Posterior cingulate gyrus (tissue), 11 donors: ENCODE measurements around the gene CPAMD8.
"Not testable (repeated sequence)": the region's sequence is repeated elsewhere in the genome, so short reads cannot be mapped to it uniquely, and the experiment has no call there.

Experiments used
- DNase-seq, 10 donors: peaks; one replicate each; pipeline versions ENCODE4 v3.0.0 to v3.0.0-alpha.2; 2020 to 2021; ENCODE audit warnings: mixed read lengths in 3 of 10
- intact Hi-C: fragments of 100-400 bp; cut with DNase I; formaldehyde crosslinking; loops from one replicate; pipeline ENCODE4 v1.15.1; 2023

Gene CPAMD8

DNA sequence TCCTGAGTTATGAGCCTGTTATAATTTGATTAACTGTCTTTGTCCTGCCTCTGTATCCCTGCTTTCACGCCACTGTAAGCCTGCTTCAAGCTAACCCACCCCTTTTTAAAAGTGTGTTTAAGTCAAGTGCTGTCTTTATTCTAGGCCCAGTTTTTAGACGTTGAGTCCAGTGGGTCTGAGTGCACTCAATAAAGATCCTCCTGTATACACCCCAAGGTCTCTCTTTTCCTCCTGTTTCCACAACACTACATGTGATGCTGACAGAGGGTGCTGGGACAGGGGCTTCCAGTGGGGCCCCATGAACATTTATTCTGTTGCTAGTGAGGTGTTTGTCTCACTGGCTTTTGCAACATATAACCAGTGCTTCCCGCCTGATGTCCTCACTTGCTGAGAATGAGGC lies 144.5 kb downstream of the CPAMD8 start:
- intact Hi-C loops, result no loop called here
- DNase-seq, result no peak

DNA sequence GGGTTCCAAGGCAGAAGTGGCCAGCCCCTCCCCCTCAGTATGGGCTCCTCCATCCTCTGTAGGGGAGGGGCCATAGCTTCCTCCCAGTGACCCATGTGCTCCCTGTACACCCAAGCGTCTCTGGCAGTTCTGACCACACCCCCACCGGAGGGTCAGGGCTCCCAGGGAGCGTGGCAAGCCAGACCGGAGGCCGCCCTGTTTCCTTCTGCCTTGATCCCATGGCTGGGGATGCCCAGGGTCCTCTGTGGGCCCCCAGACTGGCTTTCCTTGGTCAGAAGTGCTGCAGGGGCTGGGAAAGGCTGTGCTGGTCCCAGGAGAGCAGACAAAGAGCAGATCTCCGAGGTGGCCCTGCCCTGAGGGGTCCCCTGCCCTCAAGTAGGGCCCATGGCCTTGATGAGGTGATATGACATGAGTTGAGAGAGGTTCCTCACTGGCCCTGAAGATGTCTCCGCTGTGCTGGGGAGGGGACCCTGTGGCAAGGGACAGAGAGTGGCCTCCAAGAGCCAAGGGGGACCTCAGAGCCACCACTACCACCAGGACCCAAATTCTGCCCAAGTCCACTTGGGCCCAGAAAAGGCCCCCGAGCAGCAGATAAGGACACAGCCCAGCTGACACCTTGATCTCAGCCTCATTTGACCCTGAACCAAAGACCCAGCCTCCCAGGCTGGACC lies 145.6 kb downstream of the CPAMD8 start:
- no peak for DNase-seq
- intact Hi-C loops, result no loop called here

DNA sequence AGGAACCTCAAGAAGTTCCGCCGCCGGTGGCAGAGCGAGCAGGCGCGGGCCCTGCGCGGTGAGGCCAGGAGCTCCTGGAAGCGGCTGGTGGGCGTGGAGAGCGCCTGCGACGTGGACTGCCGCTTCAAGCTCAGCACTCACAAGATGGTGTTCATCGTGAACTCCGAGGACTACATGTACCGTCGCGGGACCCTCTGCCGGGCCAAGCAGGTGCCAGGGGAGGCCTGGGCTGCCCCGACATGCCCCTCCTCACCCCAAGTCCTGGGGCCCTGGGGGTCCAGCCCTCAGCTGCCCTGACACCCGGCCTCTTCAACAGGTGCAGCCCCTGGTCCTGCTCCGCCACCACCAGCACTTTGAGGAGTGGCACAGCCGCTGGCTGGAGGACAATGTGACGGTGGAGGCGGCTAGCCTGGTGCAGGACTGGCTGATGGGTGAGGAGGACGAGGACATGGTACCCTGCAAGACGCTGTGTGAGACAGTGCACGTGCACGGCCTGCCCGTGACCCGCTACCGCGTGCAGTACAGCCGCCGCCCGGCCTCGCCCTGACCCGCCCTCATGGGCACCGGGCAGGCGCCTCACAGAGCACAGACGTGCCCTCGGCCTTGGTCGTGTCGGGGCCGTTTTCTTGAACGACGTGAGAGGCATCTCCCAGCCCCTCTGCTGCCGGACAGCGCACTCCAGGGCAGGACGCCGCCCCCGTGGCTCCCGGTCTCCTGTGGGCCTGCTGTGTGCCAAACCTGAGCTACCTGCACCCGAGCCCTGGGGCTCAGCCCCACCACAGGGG lies 148.2 kb downstream of the CPAMD8 start:
- DNase-seq, result no peak
- intact Hi-C loops, result no loop called here

DNA sequence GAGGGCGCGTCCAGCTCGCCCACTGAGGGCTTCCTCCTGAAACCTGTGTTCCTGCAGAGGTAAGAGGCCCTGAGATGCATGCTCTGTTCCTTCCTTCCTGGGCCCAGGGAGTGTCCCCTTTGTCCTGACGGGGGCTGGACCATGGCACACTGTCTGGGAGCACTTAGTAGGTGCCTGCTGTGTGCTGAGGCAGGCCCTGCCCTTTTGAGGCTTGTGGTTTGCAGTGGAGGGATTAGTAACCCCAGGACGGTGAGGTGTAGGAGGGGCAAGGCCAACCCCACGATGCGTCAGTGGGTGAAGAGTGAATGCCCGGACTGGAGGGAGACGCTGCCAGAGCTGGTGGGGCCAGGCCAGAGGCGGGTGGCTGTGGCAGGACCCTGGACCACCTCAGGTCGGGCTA lies 149.0 kb downstream of the CPAMD8 start:
- intact Hi-C loops, result no loop called here
- DNase-seq, result no peak

DNA sequence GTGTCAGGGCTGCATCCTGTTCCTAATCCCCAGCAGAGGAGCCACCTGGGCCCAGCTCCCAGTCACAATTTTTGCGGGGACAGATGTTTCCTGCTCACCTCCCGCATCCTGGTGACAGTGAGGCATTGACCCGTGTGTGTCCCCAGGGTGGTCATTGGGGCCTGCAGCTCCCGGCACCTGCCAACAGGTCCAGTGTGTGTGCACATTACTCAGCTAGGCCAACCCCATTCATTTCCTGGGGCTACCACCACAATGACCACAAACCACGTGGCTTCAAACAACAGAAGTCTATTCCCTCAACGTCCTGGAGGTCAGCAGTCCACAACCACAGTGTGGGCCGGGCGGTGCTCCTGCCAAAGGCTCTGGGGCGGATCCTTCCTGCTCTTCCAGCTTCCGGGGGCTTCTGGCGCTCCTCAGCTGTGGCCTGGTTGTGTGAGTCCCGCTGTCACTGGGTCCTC lies 149.7 kb downstream of the CPAMD8 start:
- intact Hi-C loops, result no loop called here
- no peak for DNase-seq

DNA sequence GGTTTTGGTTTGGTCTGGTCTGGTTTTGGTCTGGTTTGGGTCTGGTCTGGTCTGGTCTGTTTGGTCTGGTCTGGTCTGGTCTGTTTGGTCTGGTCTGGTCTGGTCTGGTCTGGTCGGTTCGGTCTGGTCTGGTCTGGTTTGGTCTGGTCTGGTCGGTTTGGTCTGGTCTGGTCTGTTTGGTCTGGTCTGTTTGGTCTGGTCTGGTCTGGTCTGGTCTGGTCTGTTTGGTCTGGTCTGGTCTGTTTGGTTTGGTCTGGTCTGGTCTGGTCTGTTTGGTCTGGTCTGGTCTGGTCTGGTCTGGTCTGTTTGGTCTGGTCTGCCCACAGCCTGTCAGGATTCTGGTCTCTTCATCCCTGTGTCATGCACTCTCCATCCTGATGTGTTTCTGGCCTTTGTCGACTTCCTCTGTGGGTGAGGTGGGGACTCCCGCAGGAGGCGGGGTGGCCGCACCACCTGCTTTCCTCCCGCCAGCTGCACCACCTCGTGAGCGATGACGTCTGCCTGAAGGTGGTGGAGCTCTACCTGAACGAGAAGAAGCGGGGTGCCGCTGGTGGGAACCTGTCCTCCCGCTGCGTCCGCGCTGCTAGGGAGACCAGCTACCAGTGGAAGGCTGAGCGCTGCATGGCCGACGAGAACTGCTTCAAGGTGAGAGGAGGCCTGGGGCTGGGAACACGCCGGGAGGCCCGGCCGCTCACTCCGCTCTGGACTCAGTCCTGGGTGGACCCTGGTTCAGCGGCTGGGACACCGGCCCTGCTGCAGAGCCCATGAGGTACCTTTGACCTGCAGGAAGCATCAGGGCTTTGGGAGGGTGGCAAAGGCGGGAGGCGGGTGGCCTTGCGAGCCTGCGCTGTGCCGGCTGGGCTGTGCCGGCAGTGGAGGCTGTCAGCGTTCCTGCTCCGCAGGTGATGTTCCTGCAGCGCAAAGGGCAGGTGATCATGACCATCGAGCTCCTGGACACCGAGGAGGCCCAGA lies 150.7 kb downstream of the CPAMD8 start:
- DNase-seq, result no peak
- intact Hi-C loops, result no loop called here

DNA sequence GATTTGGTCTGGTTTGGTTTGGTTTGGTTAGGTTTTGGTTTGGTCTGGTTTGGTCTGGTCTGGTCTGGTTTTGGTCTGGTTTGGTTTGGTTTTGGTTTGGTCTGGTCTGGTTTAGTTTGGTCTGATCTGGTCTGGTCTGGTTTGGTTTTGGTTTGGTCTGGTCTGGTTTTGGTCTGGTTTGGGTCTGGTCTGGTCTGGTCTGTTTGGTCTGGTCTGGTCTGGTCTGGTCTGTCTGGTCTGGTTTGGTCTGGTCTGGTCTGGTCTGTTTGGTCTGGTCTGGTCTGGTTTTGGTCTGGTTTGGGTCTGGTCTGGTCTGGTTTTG lies 151.7 kb downstream of the CPAMD8 start:
- intact Hi-C loops, DNase-seq: not testable (repeated sequence)

DNA sequence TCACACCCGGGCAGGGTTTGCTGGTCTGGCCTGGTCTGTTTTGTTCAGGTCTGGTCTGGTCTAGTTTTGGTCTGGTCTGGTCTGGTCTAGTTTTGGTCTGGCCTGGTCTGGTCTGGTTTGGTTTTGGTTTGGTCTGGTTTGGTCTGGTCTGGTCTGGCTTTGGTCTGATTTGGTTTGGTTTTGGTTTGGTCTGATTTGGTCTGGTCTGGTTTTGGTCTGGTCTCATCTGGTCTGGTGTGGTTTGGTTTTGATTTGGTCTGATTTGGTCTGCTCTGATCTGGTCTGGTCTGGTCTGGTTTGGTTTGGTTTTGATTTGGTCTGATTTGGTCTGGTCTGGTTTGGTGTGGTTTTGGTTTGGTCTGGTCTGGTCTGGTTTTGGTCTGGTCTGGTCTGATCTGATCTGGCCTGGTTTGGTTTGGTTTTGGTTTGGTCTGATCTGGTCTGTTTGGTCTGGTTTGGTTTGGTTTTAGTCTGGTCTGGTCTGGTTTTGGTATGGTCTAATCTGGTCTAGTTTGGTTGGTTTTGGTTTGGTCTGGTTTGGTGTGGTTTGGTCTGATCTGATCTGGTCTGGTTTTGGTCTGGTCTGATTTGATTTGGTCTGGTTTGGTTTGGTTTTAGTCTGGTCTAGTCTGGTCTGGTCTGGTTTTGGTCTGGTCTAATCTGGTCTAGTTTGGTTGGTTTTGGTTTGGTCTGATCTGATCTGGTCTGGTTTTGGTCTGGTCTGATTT lies 152.2 kb downstream of the CPAMD8 start:
- DNase-seq, result no peak
- intact Hi-C loops, result no loop called here

DNA sequence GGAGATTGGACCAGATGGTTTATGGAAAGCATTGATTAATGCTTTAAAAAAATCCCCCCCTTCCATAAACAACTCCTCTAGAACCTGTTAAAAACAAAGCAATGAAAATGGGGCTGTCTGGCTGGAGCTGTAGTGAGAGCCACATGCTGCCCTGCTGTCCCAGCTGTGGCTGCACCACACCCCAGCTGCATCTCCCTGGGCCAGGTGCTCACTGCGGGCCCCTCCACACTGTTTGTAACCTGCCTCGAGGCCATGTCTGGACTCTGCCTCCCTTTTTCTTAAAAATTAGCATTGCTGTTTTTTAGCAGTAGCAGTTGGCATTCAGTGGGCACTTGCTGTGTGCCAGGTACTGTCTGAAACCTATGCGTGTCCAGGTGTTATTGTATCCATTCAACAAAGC lies 153.0 kb downstream of the CPAMD8 start:
- intact Hi-C loops, result no loop called here
- no peak for DNase-seq

DNA sequence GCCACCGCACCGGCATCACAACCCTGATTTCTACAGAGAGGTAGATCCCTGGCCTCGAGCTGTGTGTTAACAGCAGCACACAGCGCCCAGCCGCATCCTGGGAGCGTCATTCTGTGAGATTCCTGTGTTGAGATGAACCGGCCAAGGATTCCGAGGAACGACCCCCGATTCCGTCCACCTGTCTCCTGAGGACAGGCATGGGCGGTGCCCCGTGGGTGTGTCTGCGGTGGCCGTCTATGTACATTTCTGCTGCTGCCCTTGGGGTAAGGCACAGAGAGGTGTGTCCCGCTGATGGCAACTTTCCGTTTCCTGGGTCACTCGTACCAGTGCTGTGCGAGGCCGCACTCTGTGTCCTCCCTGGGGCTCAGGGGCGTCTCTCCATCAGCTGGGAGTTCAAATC lies 153.9 kb downstream of the CPAMD8 start:
- DNase-seq, result no peak
- intact Hi-C loops, result no loop called here

DNA sequence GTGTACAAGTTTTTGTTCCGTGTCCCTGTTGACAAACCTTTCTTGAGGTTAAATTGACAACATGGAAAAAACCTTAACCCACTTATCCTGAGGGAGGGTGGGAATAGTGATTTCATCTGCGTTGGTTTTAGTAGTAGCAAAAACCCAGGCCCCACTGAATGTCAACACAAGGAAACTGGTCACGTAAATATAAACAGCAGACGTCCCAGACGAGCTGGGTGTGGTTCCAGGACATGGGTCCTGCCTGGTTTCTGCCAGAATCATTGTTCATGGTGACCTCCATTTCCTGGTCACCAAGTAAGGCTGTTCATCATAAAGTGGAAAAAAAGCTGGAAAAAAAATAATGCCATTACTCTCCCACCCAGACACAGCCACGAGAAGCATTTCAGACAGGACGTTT lies 154.7 kb downstream of the CPAMD8 start:
- intact Hi-C loops, result no loop called here
- no peak for DNase-seq

DNA sequence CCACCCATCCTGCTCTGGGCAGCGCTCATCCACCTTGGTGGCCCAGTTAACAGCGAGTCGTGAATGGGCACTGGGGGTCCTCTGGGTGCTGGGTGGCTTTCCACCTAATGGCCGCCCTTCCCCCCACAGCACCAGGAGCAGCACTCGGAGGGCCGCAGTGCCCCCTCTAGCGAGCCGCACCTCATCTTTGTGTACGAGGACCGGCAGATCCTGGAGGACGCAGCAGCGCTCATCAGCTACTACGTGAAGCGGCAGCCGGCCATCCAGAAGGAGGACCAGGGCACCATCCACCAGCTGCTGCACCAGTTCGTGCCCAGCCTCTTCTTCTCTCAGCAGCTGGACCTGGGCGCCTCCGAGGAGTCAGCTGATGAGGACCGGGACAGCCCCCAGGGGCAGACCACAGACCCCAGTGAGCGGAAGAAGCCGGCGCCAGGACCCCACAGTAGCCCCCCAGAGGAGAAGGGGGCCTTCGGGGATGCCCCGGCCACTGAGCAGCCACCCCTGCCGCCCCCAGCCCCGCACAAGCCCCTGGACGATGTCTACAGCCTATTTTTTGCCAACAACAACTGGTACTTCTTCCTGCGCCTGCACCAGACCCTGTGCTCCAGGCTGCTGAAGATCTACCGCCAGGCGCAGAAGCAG lies 157.2 kb downstream of the CPAMD8 start:
- intact Hi-C loops, result no loop called here

DNA sequence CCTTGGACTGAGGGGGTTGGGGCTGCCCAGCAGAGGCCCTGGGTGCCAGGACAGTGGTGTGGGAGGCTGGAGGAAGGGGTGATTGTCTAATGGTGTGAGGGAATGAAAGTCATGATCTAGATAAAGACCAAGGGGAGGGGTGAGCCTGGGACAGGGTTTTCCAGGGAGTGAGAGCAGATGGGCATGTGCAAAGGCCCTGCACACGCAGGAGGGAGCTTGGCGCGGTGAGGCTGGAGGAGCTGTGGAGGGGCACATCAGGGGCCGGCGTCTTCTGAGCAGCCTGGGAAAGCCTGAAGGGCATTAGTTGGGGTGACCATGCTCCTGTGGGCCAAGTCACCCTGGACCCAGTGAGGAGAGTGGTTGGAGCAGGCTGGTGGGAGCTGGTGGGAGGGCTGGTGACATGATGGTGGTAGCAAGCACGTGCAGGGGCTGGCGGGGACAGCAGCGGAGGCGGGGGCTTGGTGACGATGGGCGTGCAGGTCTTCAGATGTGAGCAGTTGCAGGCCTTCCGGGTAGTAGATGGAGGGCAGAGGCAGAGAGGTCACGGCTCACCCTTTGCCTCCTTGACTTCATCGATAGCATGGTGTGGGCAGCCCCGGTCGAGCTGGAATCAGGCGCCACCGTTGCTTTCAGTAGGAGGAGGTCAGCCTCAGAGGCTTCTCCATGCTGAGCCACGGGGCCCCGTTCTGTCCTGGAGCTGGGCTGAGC lies 158.0 kb downstream of the CPAMD8 start:
- intact Hi-C loops, result no loop called here

More for the DNA sequence above, 157.2 kb downstream of the CPAMD8 start:
- DNase-seq, result no peak

DNA sequence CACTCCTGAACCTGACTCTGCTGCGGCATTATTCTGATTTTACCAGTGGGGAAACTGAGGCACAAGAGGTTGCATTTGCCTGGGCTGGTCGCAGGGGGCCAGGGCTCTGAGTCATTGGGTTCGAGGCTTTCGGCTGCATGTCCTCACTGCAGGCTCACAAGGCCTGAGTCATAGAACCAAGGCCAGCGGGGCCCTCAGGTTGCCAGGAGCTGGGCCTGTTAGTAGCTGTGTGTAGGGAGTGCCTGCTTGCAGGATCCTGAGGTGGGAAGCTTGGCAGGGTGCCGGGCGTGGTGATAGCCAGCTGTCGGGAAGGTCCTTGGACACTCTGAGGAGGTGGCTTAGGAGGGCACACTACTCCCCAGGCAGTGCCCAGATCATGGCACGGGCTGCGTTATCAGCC lies 159.4 kb downstream of the CPAMD8 start:
- no peak for DNase-seq
- intact Hi-C loops, result no loop called here

More for the DNA sequence above, 158.0 kb downstream of the CPAMD8 start:
- no peak for DNase-seq

DNA sequence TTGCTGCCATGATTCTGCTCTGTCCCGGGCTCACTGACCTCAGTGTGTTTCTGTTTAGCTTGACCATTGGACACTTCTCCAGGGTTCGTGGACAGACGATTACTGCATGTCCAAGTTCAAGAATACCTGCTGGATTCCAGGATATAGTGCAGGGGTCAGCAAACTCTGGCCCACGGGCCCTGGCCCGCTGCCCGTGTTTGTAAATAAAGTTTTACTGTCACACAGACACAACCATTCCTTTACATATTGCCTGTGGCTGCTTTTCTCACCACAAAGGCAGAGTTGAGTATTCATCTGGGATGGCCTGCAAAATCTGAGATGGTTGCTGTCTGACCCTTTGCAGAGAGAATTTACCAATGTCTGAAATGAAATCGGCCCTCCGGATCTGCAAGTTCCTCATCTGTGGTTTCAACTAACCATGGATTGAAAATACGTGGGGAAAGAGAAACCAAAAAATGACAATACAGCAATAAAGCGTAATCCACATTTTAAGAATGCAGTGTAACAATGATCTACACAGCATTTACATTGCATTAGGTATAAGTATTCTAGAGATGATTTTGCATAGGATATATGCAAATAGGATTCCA lies 163.7 kb downstream of the CPAMD8 start:
- no peak for DNase-seq
- intact Hi-C loops, result no loop called here

DNA sequence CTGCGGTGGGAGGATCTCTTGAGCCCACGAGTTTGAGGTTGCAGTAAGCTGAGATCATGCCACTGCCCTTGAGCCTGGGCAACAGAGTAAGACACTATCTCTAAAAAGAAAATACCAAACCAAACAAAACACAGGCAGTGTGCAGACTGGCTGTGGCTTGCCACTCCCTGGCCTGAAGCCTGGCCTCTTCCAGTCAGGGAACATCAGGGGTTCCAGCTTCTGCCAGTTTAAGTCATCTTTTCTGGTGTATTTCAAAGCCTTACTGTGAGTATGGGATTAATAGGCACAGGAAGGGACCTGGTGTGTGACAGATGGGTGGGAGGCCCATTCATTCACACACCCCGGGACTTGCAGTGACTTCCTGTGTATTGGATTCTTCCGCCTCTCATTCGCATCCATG lies 164.8 kb downstream of the CPAMD8 start:
- DNase-seq, result no peak
- intact Hi-C loops, result no loop called here

DNA sequence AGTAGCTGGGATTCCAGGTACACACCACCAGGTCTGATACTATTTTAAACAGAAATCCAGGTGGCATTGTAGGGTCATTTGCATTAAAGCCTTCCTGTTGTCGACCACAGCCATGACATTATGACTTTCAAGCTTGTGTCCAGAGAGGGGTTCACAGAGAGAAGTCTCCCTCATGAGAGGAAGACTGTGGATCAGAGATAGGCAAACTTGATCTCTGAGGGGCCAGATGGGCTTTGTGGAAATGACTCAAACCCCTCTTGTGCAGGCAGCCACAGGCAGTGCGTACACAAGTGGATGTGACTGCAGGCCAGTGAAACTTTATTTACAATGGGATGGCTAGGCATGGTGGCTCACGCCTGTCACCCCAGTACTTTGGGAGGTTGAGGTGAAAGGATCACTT lies 165.6 kb downstream of the CPAMD8 start:
- intact Hi-C loops, result no loop called here
- no peak for DNase-seq

DNA sequence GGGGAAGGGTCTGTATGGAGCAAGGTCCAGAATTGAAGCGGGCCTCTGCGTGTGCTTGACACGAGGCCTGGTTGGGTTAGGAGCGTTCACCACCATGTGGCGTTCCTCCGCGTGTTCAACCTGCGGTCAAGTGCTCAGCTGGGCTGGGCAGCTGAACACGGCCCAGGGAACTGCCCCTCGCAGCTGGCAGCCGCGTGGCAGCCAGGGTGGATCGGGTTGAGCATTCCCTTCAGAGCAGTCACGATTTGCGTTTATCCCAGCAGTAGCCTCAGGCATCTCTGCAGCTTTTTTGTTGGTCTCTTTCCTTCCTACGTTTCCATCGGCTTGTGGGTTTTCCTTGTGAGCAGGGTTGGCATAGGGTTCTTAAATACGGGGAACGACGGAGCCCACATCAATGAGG lies 166.5 kb downstream of the CPAMD8 start:
- intact Hi-C loops, result no loop called here
- no peak for DNase-seq

DNA sequence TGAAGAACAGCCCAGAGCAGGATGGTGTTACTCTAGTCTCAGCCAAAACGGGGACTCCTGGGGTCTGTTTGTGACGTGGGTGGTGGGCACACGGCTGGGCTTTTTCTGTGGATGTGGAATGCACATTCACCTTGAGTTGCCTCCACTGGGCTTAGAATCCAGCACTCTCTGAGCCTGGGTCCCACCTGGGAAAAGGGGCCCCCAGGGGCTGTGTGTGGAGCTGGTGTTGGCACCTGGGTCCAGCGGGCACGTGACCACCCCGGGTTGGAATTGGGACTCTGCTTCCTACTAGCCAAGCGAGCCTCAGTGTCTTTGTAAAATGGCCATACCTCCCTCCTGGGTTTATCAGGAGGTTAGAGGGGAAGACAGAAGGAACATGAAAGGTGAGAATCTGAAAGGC lies 167.0 kb downstream of the CPAMD8 start:
- intact Hi-C loops, result no loop called here
- no peak for DNase-seq
